IMR-90 (cell line): Measurements from ENCODE around the gene TMEM209. TPM values are rescaled to one million over a fixed set of nuclear protein-coding genes. Genes with fewer than 3 reads are reported as not detected.

Experiments
- ATAC-seq: fragments of 200-7000 bp; cut with Tn5 transposase; 2 replicates; pipeline ENCODE4 v1.9.1; 2020; ENCODE audit warnings: low read depth, mild to moderate bottlenecking, moderate library complexity
- BruUV-seq: library from RNA; stranded (reverse); fragments of 400-500 nt; replicated peaks from 2 replicates; lab custom pipeline; 2021; lab: Mats Ljungman, UMichigan
- CTCF ChIA-PET: fragments of 300-600 bp; formaldehyde crosslinking; extraction: SDS; loops from one replicate; lab custom pipeline; 2021; ENCODE audit warnings: antibody characterized with exemption; lab: Yijun Ruan, JAX
- POLR2A ChIA-PET: fragments of 300-600 bp; sonication (Branson Sonifier 250); formaldehyde crosslinking; loops from one replicate; lab custom pipeline; 2022; ENCODE audit warnings: antibody characterized with exemption; ENCODE audit not compliant: unreplicated experiment; lab: Charles Lee
- DNase-seq: peaks from one replicate; pipeline ENCODE4 v3.0.0; 2013
- H2AFZ ChIP-seq: replicated peaks from 2 replicates; pipeline ENCODE3; 2013; ENCODE audit warnings: low read length, mild to moderate bottlenecking; ENCODE audit not compliant: poor library complexity
- H2AK5ac ChIP-seq: 2 replicates; pipeline ENCODE4 v1.6.1; 2013; ENCODE audit warnings: low read depth, low read length, inconsistent platforms
- H2AK9ac ChIP-seq: replicated peaks from 2 replicates; pipeline ENCODE3; 2013; ENCODE audit warnings: mild to moderate bottlenecking, low read depth, low read length, moderate library complexity; ENCODE audit not compliant: poor library complexity
- H2BK120ac ChIP-seq: 2 replicates; pipeline ENCODE4 v1.6.1; 2013; ENCODE audit warnings: low read depth, low read length, inconsistent platforms
- H2BK15ac ChIP-seq: 3 replicates; pipeline ENCODE4 v1.6.1; 2013; ENCODE audit warnings: low read depth, low read length, inconsistent platforms
- H2BK20ac ChIP-seq: 2 replicates; pipeline ENCODE4 v1.6.1; 2013; ENCODE audit warnings: low read depth, mild to moderate bottlenecking, inconsistent platforms, low read length, moderate library complexity
- H2BK5ac ChIP-seq: 2 replicates; pipeline ENCODE4 v1.6.1; 2013; ENCODE audit warnings: mild to moderate bottlenecking, low read depth, low read length, inconsistent platforms; ENCODE audit not compliant: poor library complexity, severe bottlenecking
- H3K14ac ChIP-seq: replicated peaks from 2 replicates; pipeline ENCODE4 v1.6.1; 2013; ENCODE audit warnings: low read depth, low read length, inconsistent platforms
- H3K18ac ChIP-seq: 2 replicates; pipeline ENCODE4 v1.6.1; 2013; ENCODE audit warnings: low read depth, low read length, control low read depth
- H3K23ac ChIP-seq: 2 replicates; pipeline ENCODE4 v1.6.1; 2013; ENCODE audit warnings: low read depth, low read length, inconsistent platforms
- H3K27ac ChIP-seq: 2 replicates; pipeline ENCODE4 v1.5.1; 2013; ENCODE audit warnings: mild to moderate bottlenecking, control low read depth, low read length; ENCODE audit not compliant: insufficient read depth
- H3K27me3 ChIP-seq: 2 replicates; pipeline ENCODE4 v1.6.1; 2013; ENCODE audit warnings: low read length; ENCODE audit not compliant: control insufficient read depth, insufficient read depth
- H3K36me3 ChIP-seq: 2 replicates; pipeline ENCODE4 v1.6.1; 2013; ENCODE audit warnings: low read length, mixed read lengths; ENCODE audit not compliant: control insufficient read depth, insufficient read depth
- H3K4ac ChIP-seq: 2 replicates; pipeline ENCODE4 v1.6.1; 2013; ENCODE audit warnings: low read depth, low read length, inconsistent platforms
- H3K4me1 ChIP-seq: 2 replicates; pipeline ENCODE4 v1.6.1; 2013; ENCODE audit warnings: low read length, mixed read lengths; ENCODE audit not compliant: control insufficient read depth, insufficient read depth
- H3K4me2 ChIP-seq: 2 replicates; pipeline ENCODE4 v1.6.1; 2013; ENCODE audit warnings: low read depth, mild to moderate bottlenecking, control low read depth, low read length, moderate library complexity
- H3K4me3 ChIP-seq: 2 replicates; pipeline ENCODE4 v1.5.1; 2013; ENCODE audit warnings: low read depth, mild to moderate bottlenecking, control low read depth, low read length, moderate library complexity; ENCODE audit not compliant: insufficient read depth
- H3K56ac ChIP-seq: 2 replicates; pipeline ENCODE4 v1.6.1; 2013; ENCODE audit warnings: low read length, inconsistent platforms; ENCODE audit not compliant: insufficient read depth; ENCODE audit errors: extremely low read depth
- H3K79me1 ChIP-seq, 2 experiments: 2 replicates each; pipeline ENCODE4 v1.6.1; 2013; ENCODE audit warnings: low read length in 2 of 2, inconsistent platforms in 1 of 2, low read depth in 1 of 2
- H3K9ac ChIP-seq: 2 replicates; pipeline ENCODE4 v1.6.1; 2013; ENCODE audit warnings: low read depth, low read length, control low read depth
- H3K9me1 ChIP-seq: 2 replicates; pipeline ENCODE4 v1.6.1; 2013; ENCODE audit warnings: low read length, inconsistent platforms; ENCODE audit not compliant: insufficient read depth
- H3K9me3 ChIP-seq: 2 replicates; pipeline ENCODE4 v1.6.1; 2013; ENCODE audit warnings: low read length; ENCODE audit not compliant: control insufficient read depth, insufficient read depth
- H4K20me1 ChIP-seq: 2 replicates; pipeline ENCODE4 v1.6.1; 2013; ENCODE audit warnings: low read length, inconsistent platforms; ENCODE audit not compliant: insufficient read depth
- H4K5ac ChIP-seq: 2 replicates; pipeline ENCODE4 v1.6.1; 2013; ENCODE audit warnings: mild to moderate bottlenecking, low read depth, low read length, control low read depth
- H4K8ac ChIP-seq, 2 experiments: 2 replicates each; pipeline ENCODE4 v1.6.1; 2013; ENCODE audit warnings: low read depth in 2 of 2, low read length in 2 of 2, control low read depth in 1 of 2, inconsistent platforms in 1 of 2
- H4K91ac ChIP-seq: 2 replicates; pipeline ENCODE4 v1.6.1; 2013; ENCODE audit warnings: low read depth, low read length, inconsistent platforms; ENCODE audit not compliant: insufficient read depth
- CEBPB ChIP-seq: IDR thresholded peaks from 2 replicates; pipeline ENCODE4 v1.6.1; 2012; ENCODE audit warnings: low read depth, low read length, improper control_type of control experiment
- CTCF ChIP-seq: conservative IDR thresholded peaks from 2 replicates; pipeline ENCODE4 v1.5.1; 2012; ENCODE audit warnings: mild to moderate bottlenecking, low read depth, low read length, improper control_type of control experiment
- ELK1 ChIP-seq: fragments of 150-350 bp; IDR thresholded peaks from 2 replicates; pipeline ENCODE4 v1.6.1; 2016; ENCODE audit warnings: low read depth, mild to moderate bottlenecking, low read length, moderate library complexity, borderline replicate concordance
- FOS ChIP-seq: fragments of 150-350 bp; IDR thresholded peaks from 2 replicates; pipeline ENCODE4 v1.6.1; 2016; ENCODE audit warnings: low read depth, low read length
- MAZ ChIP-seq: IDR thresholded peaks from 2 replicates; pipeline ENCODE4 v1.6.1; 2012; ENCODE audit warnings: low read depth, mild to moderate bottlenecking, low read length, improper control_type of control experiment, moderate library complexity, borderline replicate concordance
- NFE2L2 ChIP-seq: fragments of 150-350 bp; IDR thresholded peaks from 2 replicates; pipeline ENCODE4 v1.6.1; 2016; ENCODE audit warnings: low read depth, mild to moderate bottlenecking, low read length
- RAD21 ChIP-seq: IDR thresholded peaks from 2 replicates; pipeline ENCODE4 v1.6.1; 2012; ENCODE audit warnings: low read length, improper control_type of control experiment
- RCOR1 ChIP-seq: IDR thresholded peaks from 2 replicates; pipeline ENCODE4 v1.6.1; 2012; ENCODE audit warnings: mild to moderate bottlenecking, low read length, improper control_type of control experiment; ENCODE audit not compliant: insufficient replicate concordance
- SMC3 ChIP-seq: fragments of 150-350 bp; IDR thresholded peaks from 2 replicates; pipeline ENCODE4 v1.6.1; 2016; ENCODE audit warnings: low read depth, mild to moderate bottlenecking, antibody characterized with exemption, low read length, moderate library complexity
- USF2 ChIP-seq: fragments of 150-350 bp; IDR thresholded peaks from 2 replicates; pipeline ENCODE4 v1.6.1; 2017; ENCODE audit warnings: mild to moderate bottlenecking, antibody characterized with exemption, low read length, low read depth
- WGBS, 2 experiments: methylation state at CpG; one replicate each; pipeline versions ENCODE4 v1.1.5 to v1.1.7; 2013; ENCODE audit warnings: missing lambda C conversion rate in 2 of 2; ENCODE audit not compliant: insufficient read length in 1 of 2; ENCODE audit errors: extremely low coverage in 2 of 2; 5-methylcytosine and 5-hydroxymethylcytosine counted together
- dilution Hi-C: fragments of 300-500 bp; cut with HindIII; formaldehyde crosslinking; loops from one replicate; pipeline ENCODE4 v1.14.3; 2018; ENCODE audit warnings: low sequenced_read_pairs; ENCODE audit not compliant: unreplicated experiment
- in situ Hi-C: fragments of 300-500 bp; cut with MboI; formaldehyde crosslinking; loops from 3 replicates; pipeline ENCODE4 v1.14.3; 2019; ENCODE audit warnings: low sequenced_read_pairs, inconsistent platforms, mixed read lengths
- intact Hi-C: fragments of 100-400 bp; cut with micrococcal nuclease; formaldehyde crosslinking; loops from 2 replicates; pipeline ENCODE4 v1.10.0; 2022
- polyA plus RNA-seq, 3 experiments: library from polyadenylated mRNA; depleted of rRNA; stranded (reverse); fragments of >200 nt; gene quantifications; 2 replicates each; pipeline ENCODE4 v1.2.3, GENCODE V29; 2012; ENCODE audit warnings: low replicate concordance in 1 of 3
- total RNA-seq: library from RNA; depleted of rRNA; stranded (reverse); fragments of >200 nt; gene quantifications from 2 replicates; pipeline ENCODE4 v1.2.3, GENCODE V29; 2012

The TMEM209 gene
- total and polyA plus RNA-seq, 2 of the 4 experiments (the other 2 are of a cell fraction) = 8.0 to 11.3 TPM

GRCh38 chr7:130133029-130133782, 72.0 kb downstream of the TMEM209 start:
- Histone ChIP-seq H4K5ac (no peak overlapping the region), H4K91ac (no peak overlapping the region), H3K23ac (no peak overlapping the region), H3K36me3 (peaks cover 31% of the 10 kb centered on the region), H3K27ac (no peak overlapping the region), H2BK20ac (no peak overlapping the region), H3K9ac (no peak overlapping the region), H3K9me3 (no peaks in the 10 kb centered on the region), H2BK5ac (no peak overlapping the region), H3K9me1 (peaks cover 7% of the 10 kb centered on the region; the same call in 1 of the 2 replicates), H2BK15ac (no peak overlapping the region), H3K14ac (no peak overlapping the region), H3K4ac (no peak overlapping the region), H2AFZ (no peak overlapping the region), H3K4me3 (no peak overlapping the region), H3K4me1 (peaks cover 6% of the 10 kb centered on the region; the same call in 1 of the 2 replicates), H4K8ac (no peak overlapping the region), H2BK120ac (no peak overlapping the region), H4K20me1 (no peaks in the 10 kb centered on the region), H3K18ac (no peak overlapping the region), H3K27me3 (no peaks in the 10 kb centered on the region), H3K56ac (no peak overlapping the region), H2AK5ac (no peak overlapping the region), H2AK9ac (no peak overlapping the region), H3K79me1 (peaks cover 3% of the 10 kb centered on the region in 2 experiments; a peak in 1 of 4 replicates), H3K4me2 (no peak overlapping the region)
- no peak for DNase-seq
- TF ChIP-seq FOS (no peak), CEBPB (no peak), USF2 (no peak), MAZ (no peak), SMC3 (no peak), ELK1 (no peak), NFE2L2 (no peak), RAD21 (no peak), RCOR1 (no peak), CTCF (no peak)
- ChIA-PET CTCF (interaction anchor here (1.5 kb wide), 1 partner anchor 37 kb away, joined by 3 read pairs; no protein-coding TSS in a partner anchor), POLR2A (no interaction called here)
- intact Hi-C loops = no loop called here
- no TSS peak for BruUV-seq
- in situ Hi-C loops = no loop called here
- no CpG with 5 or more reads among the region's 7 CpGs for WGBS, 2 experiments
- dilution Hi-C loops = no loop called here
- no peak for ATAC-seq
